Left ventricle myocardium inferior (tissue), 1 donor: ENCODE measurements around the gene ITPA. TPM values are rescaled to one million over a fixed set of nuclear protein-coding genes. Genes with fewer than 3 reads are reported as not detected.

Experiments
- DNase-seq: peaks from one replicate; pipeline ENCODE4 v3.0.0-alpha.2; 2020
- H3K27ac ChIP-seq: fragments of 200-600 bp; replicated peaks from 2 replicates; pipeline ENCODE4 v1.8.0; 2021
- H3K27me3 ChIP-seq: fragments of 200-600 bp; 2 replicates; pipeline ENCODE4 v1.8.0; 2021; ENCODE audit warnings: low read depth
- H3K36me3 ChIP-seq: fragments of 200-600 bp; 2 replicates; pipeline ENCODE4 v1.8.0; 2021
- H3K4me1 ChIP-seq: fragments of 200-600 bp; 2 replicates; pipeline ENCODE4 v1.8.0; 2021
- H3K4me3 ChIP-seq: fragments of 200-600 bp; 2 replicates; pipeline ENCODE4 v1.8.0; 2021; ENCODE audit warnings: mild to moderate bottlenecking, moderate library complexity
- H3K9me3 ChIP-seq: fragments of 200-600 bp; replicated peaks from 2 replicates; pipeline ENCODE4 v1.8.0; 2021
- CTCF ChIP-seq: fragments of 200-600 bp; IDR thresholded peaks from 2 replicates; pipeline ENCODE4 v1.8.0; 2021; ENCODE audit warnings: antibody characterized with exemption, mild to moderate bottlenecking, borderline replicate concordance
- intact Hi-C: fragments of 100-400 bp; cut with micrococcal nuclease; formaldehyde crosslinking; loops from one replicate; pipeline ENCODE4 v1.11.0; 2022
- total RNA-seq: library from RNA; stranded (reverse); fragmentation: NEBNext Ultra II Directional; extraction: Animal tissue kit (Norgen Biotek cat#: 25700); gene quantifications from one replicate; pipeline ENCODE4 v1.2.1, GENCODE V29; 2021
- donor health status: DM: no; HTN: yes; CAD: no; lungs with severe emphysema.

ITPA gene
- total RNA-seq, 1 donor from 2014 or later, result 17.2 TPM

GRCh38 chr20:3163099-3164042 is 45.9 kb upstream of the ITPA start:
- Histone ChIP-seq H3K27me3 (no peaks in the 10 kb centered on the region), H3K9me3 (no peaks in the 10 kb centered on the region), H3K4me3 (no peak overlapping the region), H3K36me3 (no peaks in the 10 kb centered on the region), H3K4me1 (peaks cover 41% of the 10 kb centered on the region), H3K27ac (peak overlapping the region; percentile 8)
- intact Hi-C loops, result no loop called here
- no peak for TF ChIP-seq CTCF
- DNase-seq, result no peak

GRCh38 chr20:3164043-3164762 is 45.1 kb upstream of the ITPA start:
- no peaks in the 10 kb centered on the region for H3K36me3 ChIP-seq
- DNase-seq, result no peak
- peak overlapping the region; percentile 49 for H3K4me3 ChIP-seq
- H3K27ac ChIP-seq, result no peak overlapping the region
- TF ChIP-seq CTCF, result no peak
- intact Hi-C loops, result no loop called here
- H3K27me3 ChIP-seq, result no peaks in the 10 kb centered on the region
- no peaks in the 10 kb centered on the region for H3K9me3 ChIP-seq
- peaks cover 33% of the 10 kb centered on the region for H3K4me1 ChIP-seq

- intact Hi-C loops, result no loop called here
- no peak for DNase-seq
- Histone ChIP-seq H3K27me3 (no peaks in the 10 kb centered on the region), H3K36me3 (no peaks in the 10 kb centered on the region), H3K9me3 (no peaks in the 10 kb centered on the region), H3K4me3 (peak overlapping the region; percentile 49), H3K27ac (peak overlapping the region; percentile 41), H3K4me1 (peaks cover 26% of the 10 kb centered on the region)
- TF ChIP-seq CTCF, result no peak
These were observed 44.4 kb upstream of the ITPA start for GRCh38 chr20:3164763-3165410.

GRCh38 chr20:3165473-3166337 is 43.6 kb upstream of the ITPA start:
- H3K36me3 ChIP-seq, result no peaks in the 10 kb centered on the region
- H3K4me3 ChIP-seq, result peak overlapping the region; percentile 49
- peak overlapping the region; percentile 41 for H3K27ac ChIP-seq
- peaks cover 22% of the 10 kb centered on the region for H3K4me1 ChIP-seq
- DNase-seq, result peak; percentile 72
- intact Hi-C loops, result no loop called here
- H3K9me3 ChIP-seq, result no peaks in the 10 kb centered on the region
- no peaks in the 10 kb centered on the region for H3K27me3 ChIP-seq
- TF ChIP-seq CTCF, result no peak
